ENCODE measurements around the gene CEP350.

DNA sequence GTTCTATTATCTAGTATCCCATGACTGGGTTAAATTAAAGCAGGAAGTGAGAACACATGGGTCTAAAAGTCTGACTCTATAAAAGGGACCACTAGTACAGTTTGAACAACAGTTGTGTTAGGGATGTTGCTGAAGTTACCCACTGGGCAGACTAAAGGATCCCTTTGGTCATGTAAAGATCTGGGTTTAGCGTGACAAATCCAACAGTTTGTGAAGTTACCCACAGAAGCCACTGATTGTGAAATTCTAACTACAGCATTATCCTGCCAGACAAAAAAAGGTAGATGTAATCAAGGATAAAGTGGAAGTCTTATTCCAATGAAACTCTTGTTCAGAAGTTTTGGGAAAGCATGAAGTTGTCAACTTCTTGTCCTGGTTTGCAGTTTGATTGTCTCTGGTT lies 205.7 kb downstream of the CEP350 start:
- TF ChIP-seq POLR2A (IDR thresholded peaks at IDR 0.05; ENCODE audit: low read depth, low read length) (no peak), RAD21 (IDR thresholded peaks at IDR 0.05; ENCODE audit: low read length) (no peak), CEBPB (IDR thresholded peaks at IDR 0.05; ENCODE audit: low read depth, low read length) (peak; percentile 63), BHLHE40 (IDR thresholded peaks at IDR 0.05; ENCODE audit: low read depth, low read length) (no peak), FOS (IDR thresholded peaks at IDR 0.05; ENCODE audit: low read depth, low read length) (no peak), MXI1 (IDR thresholded peaks at IDR 0.05; ENCODE audit: borderline replicate concordance, low read depth, low read length) (no peak), MAFK (IDR thresholded peaks at IDR 0.05; ENCODE audit: low read depth, low read length) (no peak), RCOR1 (IDR thresholded peaks at IDR 0.05; ENCODE audit: insufficient replicate concordance, low read length) (no peak)
- TF ChIP-seq, protein P1, sequence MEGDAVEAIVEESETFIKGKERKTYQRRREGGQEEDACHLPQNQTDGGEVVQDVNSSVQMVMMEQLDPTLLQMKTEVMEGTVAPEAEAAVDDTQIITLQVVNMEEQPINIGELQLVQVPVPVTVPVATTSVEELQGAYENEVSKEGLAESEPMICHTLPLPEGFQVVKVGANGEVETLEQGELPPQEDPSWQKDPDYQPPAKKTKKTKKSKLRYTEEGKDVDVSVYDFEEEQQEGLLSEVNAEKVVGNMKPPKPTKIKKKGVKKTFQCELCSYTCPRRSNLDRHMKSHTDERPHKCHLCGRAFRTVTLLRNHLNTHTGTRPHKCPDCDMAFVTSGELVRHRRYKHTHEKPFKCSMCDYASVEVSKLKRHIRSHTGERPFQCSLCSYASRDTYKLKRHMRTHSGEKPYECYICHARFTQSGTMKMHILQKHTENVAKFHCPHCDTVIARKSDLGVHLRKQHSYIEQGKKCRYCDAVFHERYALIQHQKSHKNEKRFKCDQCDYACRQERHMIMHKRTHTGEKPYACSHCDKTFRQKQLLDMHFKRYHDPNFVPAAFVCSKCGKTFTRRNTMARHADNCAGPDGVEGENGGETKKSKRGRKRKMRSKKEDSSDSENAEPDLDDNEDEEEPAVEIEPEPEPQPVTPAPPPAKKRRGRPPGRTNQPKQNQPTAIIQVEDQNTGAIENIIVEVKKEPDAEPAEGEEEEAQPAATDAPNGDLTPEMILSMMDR (conservative IDR thresholded peaks at IDR 0.05; ENCODE audit: low read depth, low read length), result no peak
